Activated CD4-positive, alpha-beta T cell treated with anti-CD3 and anti-CD28 coated beads, Interleukin-2, amount 50 U/mL, for 48 hours (primary cell): Measurements from ENCODE around the gene TAF3.

Experiments
- DNase-seq, 2 experiments: peaks; one replicate each; pipeline ENCODE4 v3.0.0-alpha.2; 2020

Gene TAF3

GRCh38 chr10:8061274-8062211 is 243.2 kb downstream of the TAF3 start:
- DNase-seq, result peak; percentile 54 to 67

- DNase-seq, result no peak
These were observed 245.0 kb downstream of the TAF3 start for GRCh38 chr10:8063128-8063908.

- DNase-seq, result no peak
These were observed 245.6 kb downstream of the TAF3 start for GRCh38 chr10:8063935-8064334.

GRCh38 chr10:8064436-8064835 is 246.1 kb downstream of the TAF3 start:
- no peak for DNase-seq

- no peak for DNase-seq
These were observed 247.3 kb downstream of the TAF3 start for GRCh38 chr10:8065651-8066050.

- no peak for DNase-seq
These were observed 247.8 kb downstream of the TAF3 start for GRCh38 chr10:8066124-8066523.
